GM08714 (cell line): ENCODE data around the gene PSMA5.
A peak's percentile ranks its signal among the peaks of the same experiment; 100 is the strongest.
"Not testable (repeated sequence)": the region's sequence is repeated elsewhere in the genome, so short reads cannot be mapped to it uniquely, and the experiment has no call there.

Experiments used
- H3K4me3 ChIP-seq: fragments of 200-500 bp; sonication (Bioruptor generic); 2 replicates; pipeline ENCODE4 v1.5.1; 2014; ENCODE audit warnings: mild to moderate bottlenecking, low read length, inconsistent platforms
- ZNF274 ChIP-seq: IDR thresholded peaks from 2 replicates; pipeline ENCODE4 v1.6.1; 2012; ENCODE audit warnings: mild to moderate bottlenecking, low read depth, low read length

PSMA5 gene

DNA sequence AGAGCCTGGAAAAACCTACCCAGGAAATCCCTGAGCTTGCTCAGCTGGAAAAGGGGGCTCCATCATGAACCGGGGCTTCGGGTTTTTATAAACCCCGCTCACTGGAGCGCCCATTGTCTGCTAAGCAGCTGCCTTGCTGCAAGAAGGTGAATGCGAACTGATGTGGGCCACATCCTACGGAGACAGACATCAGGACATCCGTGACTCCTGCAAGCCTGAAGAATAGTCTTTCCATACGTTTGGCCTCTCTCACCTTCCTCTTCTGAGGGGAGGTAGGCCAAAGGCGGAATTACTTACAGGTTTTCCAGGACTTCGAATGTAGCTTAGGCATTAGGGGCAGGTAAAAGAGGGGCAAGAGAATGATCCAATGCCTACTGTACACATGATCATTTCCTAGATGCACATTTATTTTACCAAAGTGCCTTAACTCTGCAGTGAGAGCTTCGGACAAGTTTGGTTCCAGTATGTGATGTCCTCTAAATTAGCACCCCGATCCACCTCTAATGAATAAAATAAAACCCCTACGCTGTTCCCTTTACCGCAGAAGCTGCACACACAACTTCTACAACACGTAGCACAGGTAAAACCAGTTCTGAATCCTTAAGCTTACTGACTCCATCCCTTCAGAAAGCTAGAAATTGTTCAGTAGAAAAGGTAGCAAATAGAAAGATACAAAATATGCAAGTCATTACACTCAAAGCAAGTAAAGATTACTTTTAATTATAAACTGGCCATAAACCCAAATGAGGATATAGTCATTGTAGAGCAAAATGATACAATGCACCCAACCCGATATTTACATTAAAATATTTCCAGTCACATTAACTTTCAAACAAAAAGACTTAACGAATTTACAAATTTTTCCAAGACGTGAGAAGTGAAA is 27.7 kb downstream of the PSMA5 start:
- H3K4me3 ChIP-seq = peak overlapping the region; percentile 40; the same call in 1 of the 2 replicates
- TF ChIP-seq ZNF274 = no peak

DNA sequence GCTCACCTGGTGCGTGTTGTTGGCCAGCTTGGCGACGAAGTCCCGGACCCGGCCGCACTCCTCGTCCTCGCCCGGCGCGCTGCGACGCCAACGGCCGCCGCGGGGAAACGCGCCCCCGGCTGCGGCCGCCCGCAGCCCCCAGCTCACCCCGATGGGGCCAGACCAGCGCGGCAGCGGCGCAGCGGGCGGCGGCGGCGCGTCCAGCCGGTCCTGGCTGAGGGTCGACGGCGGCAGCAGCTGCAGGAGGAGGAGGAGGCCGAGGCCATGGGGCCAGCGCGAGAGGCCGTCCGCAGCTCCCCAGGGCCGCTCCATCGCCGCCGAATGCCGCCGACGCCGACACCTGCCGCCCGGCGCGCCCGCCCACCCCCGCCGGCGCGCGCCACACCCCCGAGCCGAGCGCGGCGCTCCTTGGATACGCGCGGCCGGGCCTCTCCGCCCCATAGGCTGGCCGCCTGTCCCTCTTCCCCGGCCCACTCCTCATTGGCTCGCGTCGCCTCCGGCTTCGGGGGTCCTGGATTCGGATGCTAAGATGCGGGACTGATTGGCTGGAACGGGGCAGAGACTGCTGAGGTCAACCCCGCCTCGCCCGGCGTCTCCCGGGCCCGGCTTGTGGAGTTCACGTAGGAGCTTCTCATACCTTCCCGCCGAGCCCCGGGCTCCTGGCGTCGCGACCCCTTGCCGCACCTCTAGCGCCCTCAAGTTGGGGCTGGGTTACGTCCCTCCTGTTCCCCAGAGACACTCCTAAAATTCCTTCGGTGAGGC is 28.5 kb downstream of the PSMA5 start, which contains the start of gene SORT1:
Gene SORT1, minus strand, starts transcription at position 338 of the 762 bp plus-strand sequence. Its CDS starts 26 bp downstream, at position 312.
- TF ChIP-seq ZNF274 = no peak
- H3K4me3 ChIP-seq = peak within 1 kb of the TSS; percentile 71

- H3K4me3 ChIP-seq = peak overlapping the region; percentile 71
- no peak for TF ChIP-seq ZNF274
Observed at GRCh38 chr1:109396871-109397580, 29.2 kb downstream of the PSMA5 start.

DNA sequence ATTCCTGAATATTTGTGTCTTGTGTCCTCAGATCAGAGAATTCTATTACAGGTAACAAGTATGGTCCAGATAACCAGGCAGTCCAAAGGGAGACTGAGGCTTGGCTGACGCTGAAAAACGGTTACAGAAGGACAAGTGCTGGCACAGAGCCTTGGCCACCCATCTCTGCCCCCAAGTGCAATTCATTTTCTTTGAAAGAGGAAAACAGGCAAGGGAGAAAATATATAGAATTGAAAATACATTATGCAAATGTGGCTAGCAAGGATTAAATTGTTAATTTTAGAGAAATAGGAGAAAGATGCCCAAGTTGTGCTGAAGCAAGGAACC is 29.8 kb downstream of the PSMA5 start:
- no peak for TF ChIP-seq ZNF274
- H3K4me3 ChIP-seq = peak overlapping the region; percentile 71; the same call in 1 of the 2 replicates

DNA sequence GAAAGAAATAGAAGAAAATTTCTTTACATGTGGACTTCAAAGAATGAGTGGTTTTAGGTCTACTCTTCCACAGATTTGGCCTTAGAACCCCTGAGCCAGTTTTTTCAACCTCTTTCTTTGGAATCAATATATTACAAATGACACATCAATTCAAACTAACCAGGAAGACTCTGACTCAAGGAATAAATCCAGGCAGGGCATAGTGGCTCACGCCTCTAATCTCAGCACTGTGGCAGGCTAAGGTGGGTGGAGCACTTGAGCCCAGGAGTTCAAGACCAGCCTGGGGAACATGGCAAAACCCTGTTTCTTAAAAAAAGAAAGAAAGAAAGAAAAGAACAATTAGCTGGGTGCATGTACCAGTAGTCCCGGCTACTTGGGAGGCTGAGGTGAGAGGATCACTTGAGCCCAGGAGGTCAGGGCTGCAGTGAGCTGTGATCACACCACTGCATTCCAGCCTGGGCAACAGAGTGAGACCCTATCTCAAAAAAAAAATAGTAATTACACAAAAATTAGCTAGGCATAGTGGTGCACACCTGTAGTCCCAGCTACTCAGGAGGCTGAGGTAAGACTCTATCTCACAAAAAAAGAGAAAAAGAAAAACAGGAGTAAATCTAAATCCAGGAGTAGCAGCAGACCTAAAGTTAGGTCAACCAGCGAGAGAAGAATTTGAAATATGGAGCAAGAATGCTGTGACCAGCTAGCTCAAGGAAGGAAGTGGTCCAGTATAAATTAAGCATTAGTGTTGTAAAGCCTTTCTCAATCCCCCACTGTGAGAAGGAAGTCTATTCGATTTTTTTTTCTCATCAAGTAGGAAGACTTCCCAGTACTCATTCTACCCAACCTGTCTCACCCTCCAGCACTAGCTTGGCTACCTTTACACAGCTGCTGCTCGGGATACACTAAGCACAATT is 30.4 kb downstream of the PSMA5 start:
- H3K4me3 ChIP-seq = no peak overlapping the region
- TF ChIP-seq ZNF274 = no peak

- not testable (repeated sequence) for H3K4me3 ChIP-seq
Observed at GRCh38 chr1:109395282-109395599, 31.0 kb downstream of the PSMA5 start.

- H3K4me3 ChIP-seq = no peak overlapping the region
- TF ChIP-seq ZNF274 = no peak
Observed at GRCh38 chr1:109394591-109395281, 31.5 kb downstream of the PSMA5 start.

GRCh38 chr1:109393617-109394233 is 32.5 kb downstream of the PSMA5 start:
- no peak overlapping the region for H3K4me3 ChIP-seq

DNA sequence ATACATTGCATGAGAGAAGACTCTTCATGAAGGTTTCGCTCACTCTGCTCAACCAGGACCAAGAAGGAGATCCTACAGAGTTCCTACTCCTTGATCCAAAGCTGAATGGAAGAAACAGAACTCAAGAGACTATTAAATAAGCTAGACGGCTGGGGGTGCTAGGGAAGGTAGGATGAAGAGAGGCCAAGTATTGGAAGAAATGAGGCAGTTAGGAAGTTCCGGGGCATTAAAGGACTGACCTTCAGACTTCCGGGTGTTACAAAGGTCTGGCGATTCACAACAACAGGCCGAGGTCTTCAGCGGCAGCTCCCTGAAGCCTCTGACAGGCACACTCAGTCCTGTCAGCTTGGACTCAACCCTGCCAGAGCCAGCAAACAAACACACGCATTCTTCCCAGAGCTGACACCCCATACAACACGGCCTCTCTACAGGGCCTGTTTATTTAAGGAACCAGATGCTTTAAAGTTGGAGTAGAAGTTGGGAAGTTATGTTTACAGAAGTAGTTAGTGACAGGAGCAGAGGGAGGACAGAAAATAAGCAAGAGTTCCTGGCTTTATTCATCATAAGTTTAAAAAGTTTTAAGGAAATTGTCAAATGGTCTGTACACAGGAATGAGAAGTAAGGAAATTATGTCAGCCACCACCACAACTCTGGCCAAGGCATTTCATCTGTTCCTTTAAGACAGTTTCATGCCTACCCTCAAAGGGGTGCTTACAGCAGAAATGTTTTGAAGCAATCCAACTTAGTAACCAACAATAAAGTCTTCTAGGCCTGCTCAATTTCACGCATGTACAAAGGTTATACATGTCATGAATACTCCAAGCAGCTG is 33.2 kb downstream of the PSMA5 start:
- no peak for TF ChIP-seq ZNF274

More at GRCh38 chr1:109393617-109394233, 32.5 kb downstream of the PSMA5 start:
- TF ChIP-seq ZNF274 = no peak

DNA sequence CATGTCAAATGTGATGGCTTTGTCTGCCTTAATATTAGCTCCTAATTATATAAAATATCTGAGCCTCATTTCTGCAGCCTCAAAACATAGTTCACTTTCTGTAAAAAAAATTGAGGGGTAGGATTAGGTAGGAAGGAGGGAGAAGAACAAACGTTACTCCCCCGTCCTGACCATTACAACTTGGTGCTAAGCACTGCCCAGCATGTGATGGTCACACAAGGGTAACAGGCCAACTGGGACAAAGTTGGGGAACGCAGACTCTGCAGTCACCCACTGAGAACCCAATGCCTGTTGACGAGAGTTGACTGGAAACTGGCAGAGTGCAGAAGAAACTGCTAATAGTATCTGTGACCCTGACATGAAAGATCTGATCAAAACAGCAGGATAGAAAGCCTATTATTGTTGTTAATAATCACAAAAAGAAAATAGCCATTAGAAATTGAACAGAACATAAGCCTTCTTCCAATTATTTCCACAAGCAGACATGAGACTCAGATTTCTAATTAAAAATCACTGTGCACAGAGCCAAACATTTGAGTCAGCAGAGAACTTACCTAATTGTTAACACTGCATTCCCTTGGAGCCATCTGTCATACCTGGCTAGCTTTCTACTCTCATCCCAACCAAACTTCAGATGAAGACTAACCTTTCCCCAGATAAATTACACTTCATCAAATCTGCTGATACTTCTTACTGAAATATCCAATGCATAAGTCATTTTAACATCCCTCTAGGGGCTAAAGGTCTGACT is 34.0 kb downstream of the PSMA5 start:
- no peak for TF ChIP-seq ZNF274
- H3K4me3 ChIP-seq = peak overlapping the region; percentile 56; the same call in 1 of the 2 replicates

More for the DNA sequence above, 33.2 kb downstream of the PSMA5 start:
- no peak overlapping the region for H3K4me3 ChIP-seq

GRCh38 chr1:109391626-109392025 is 34.6 kb downstream of the PSMA5 start:
- H3K4me3 ChIP-seq = no peak overlapping the region
- no peak for TF ChIP-seq ZNF274
